ENCODE data around the gene AP4E1.
A peak's percentile ranks its signal among the peaks of the same experiment; 100 is the strongest.
"Not testable (repeated sequence)": the region's sequence is repeated elsewhere in the genome, so short reads cannot be mapped to it uniquely, and the experiment has no call there.

Gene AP4E1

GRCh38 chr15:50908209-50909009 lies at the start of gene AP4E1:
TSS of gene AP4E1 (plus strand) at chr15:50908683. CDS start at chr15:50908779, 96 bp downstream.
- peak; percentile 96 for DNase-seq

GRCh38 chr15:50860824-50861223 lies 47.7 kb upstream of the AP4E1 start:
- DNase-seq = no peak

- DNase-seq = no peak
Measured at GRCh38 chr15:50862553-50862952, 45.9 kb upstream of the AP4E1 start.

- no peak for DNase-seq
Measured at GRCh38 chr15:50864873-50865272, 43.6 kb upstream of the AP4E1 start.

- no peak for DNase-seq
Measured at GRCh38 chr15:50865515-50866353, 42.7 kb upstream of the AP4E1 start.

GRCh38 chr15:50871832-50872231 lies 36.7 kb upstream of the AP4E1 start:
- DNase-seq = no peak

- DNase-seq = no peak
Measured at GRCh38 chr15:50872832-50873426, 35.6 kb upstream of the AP4E1 start.

GRCh38 chr15:50873935-50874361 lies 34.5 kb upstream of the AP4E1 start:
- DNase-seq = no peak

GRCh38 chr15:50875238-50875637 lies 33.2 kb upstream of the AP4E1 start:
- not testable (repeated sequence) for DNase-seq

- no peak for DNase-seq
Measured at GRCh38 chr15:50876260-50876988, 32.1 kb upstream of the AP4E1 start.

- peak; percentile 83 for DNase-seq
Measured at GRCh38 chr15:50876989-50877360, 31.5 kb upstream of the AP4E1 start.

GRCh38 chr15:50879016-50879617 lies 29.4 kb upstream of the AP4E1 start:
- no peak for DNase-seq

GRCh38 chr15:50880206-50880605 lies 28.3 kb upstream of the AP4E1 start:
- DNase-seq = no peak

GRCh38 chr15:50880651-50881114 lies 27.8 kb upstream of the AP4E1 start:
- DNase-seq = no peak

GRCh38 chr15:50881121-50882048 lies 27.1 kb upstream of the AP4E1 start:
- no peak for DNase-seq

GRCh38 chr15:50883903-50884302 lies 24.6 kb upstream of the AP4E1 start:
- DNase-seq = peak; percentile 36

- no peak for DNase-seq
Measured at GRCh38 chr15:50884540-50884939, 23.9 kb upstream of the AP4E1 start.

GRCh38 chr15:50886139-50886467 lies 22.4 kb upstream of the AP4E1 start:
- DNase-seq = no peak

GRCh38 chr15:50886611-50887345 lies 21.7 kb upstream of the AP4E1 start:
- DNase-seq = no peak

- no peak for DNase-seq
Measured at GRCh38 chr15:50888054-50888453, 20.4 kb upstream of the AP4E1 start.

GRCh38 chr15:50889589-50889988 lies 18.9 kb upstream of the AP4E1 start:
- DNase-seq = no peak

All from femur (tissue), 1 donor.